IMR-90 (cell line): ENCODE results near the gene CD44. TPM values are rescaled to one million over a fixed set of nuclear protein-coding genes. Genes with fewer than 3 reads are reported as not detected.
A peak's percentile ranks its signal among the peaks of the same experiment; 100 is the strongest.

Experiments used
- ATAC-seq: fragments of 200-7000 bp; cut with Tn5 transposase; 2 replicates; pipeline ENCODE4 v1.9.1; 2020; ENCODE audit warnings: low read depth, mild to moderate bottlenecking, moderate library complexity
- BruUV-seq: library from RNA; stranded (reverse); fragments of 400-500 nt; replicated peaks from 2 replicates; lab custom pipeline; 2021; lab: Mats Ljungman, UMichigan
- CTCF ChIA-PET: fragments of 300-600 bp; formaldehyde crosslinking; extraction: SDS; loops from one replicate; lab custom pipeline; 2021; ENCODE audit warnings: antibody characterized with exemption; lab: Yijun Ruan, JAX
- POLR2A ChIA-PET: fragments of 300-600 bp; sonication (Branson Sonifier 250); formaldehyde crosslinking; loops from one replicate; lab custom pipeline; 2022; ENCODE audit warnings: antibody characterized with exemption; ENCODE audit not compliant: unreplicated experiment; lab: Charles Lee
- DNase-seq: peaks from one replicate; pipeline ENCODE4 v3.0.0; 2013
- H2AFZ ChIP-seq: replicated peaks from 2 replicates; pipeline ENCODE3; 2013; ENCODE audit warnings: low read length, mild to moderate bottlenecking; ENCODE audit not compliant: poor library complexity
- H2AK5ac ChIP-seq: 2 replicates; pipeline ENCODE4 v1.6.1; 2013; ENCODE audit warnings: low read depth, low read length, inconsistent platforms
- H2AK9ac ChIP-seq: replicated peaks from 2 replicates; pipeline ENCODE3; 2013; ENCODE audit warnings: mild to moderate bottlenecking, low read depth, low read length, moderate library complexity; ENCODE audit not compliant: poor library complexity
- H2BK120ac ChIP-seq: 2 replicates; pipeline ENCODE4 v1.6.1; 2013; ENCODE audit warnings: low read depth, low read length, inconsistent platforms
- H2BK15ac ChIP-seq: 3 replicates; pipeline ENCODE4 v1.6.1; 2013; ENCODE audit warnings: low read depth, low read length, inconsistent platforms
- H2BK20ac ChIP-seq: 2 replicates; pipeline ENCODE4 v1.6.1; 2013; ENCODE audit warnings: low read depth, mild to moderate bottlenecking, inconsistent platforms, low read length, moderate library complexity
- H2BK5ac ChIP-seq: 2 replicates; pipeline ENCODE4 v1.6.1; 2013; ENCODE audit warnings: mild to moderate bottlenecking, low read depth, low read length, inconsistent platforms; ENCODE audit not compliant: poor library complexity, severe bottlenecking
- H3K14ac ChIP-seq: replicated peaks from 2 replicates; pipeline ENCODE4 v1.6.1; 2013; ENCODE audit warnings: low read depth, low read length, inconsistent platforms
- H3K18ac ChIP-seq: 2 replicates; pipeline ENCODE4 v1.6.1; 2013; ENCODE audit warnings: low read depth, low read length, control low read depth
- H3K23ac ChIP-seq: 2 replicates; pipeline ENCODE4 v1.6.1; 2013; ENCODE audit warnings: low read depth, low read length, inconsistent platforms
- H3K27ac ChIP-seq: 2 replicates; pipeline ENCODE4 v1.5.1; 2013; ENCODE audit warnings: mild to moderate bottlenecking, control low read depth, low read length; ENCODE audit not compliant: insufficient read depth
- H3K27me3 ChIP-seq: 2 replicates; pipeline ENCODE4 v1.6.1; 2013; ENCODE audit warnings: low read length; ENCODE audit not compliant: control insufficient read depth, insufficient read depth
- H3K36me3 ChIP-seq: 2 replicates; pipeline ENCODE4 v1.6.1; 2013; ENCODE audit warnings: low read length, mixed read lengths; ENCODE audit not compliant: control insufficient read depth, insufficient read depth
- H3K4ac ChIP-seq: 2 replicates; pipeline ENCODE4 v1.6.1; 2013; ENCODE audit warnings: low read depth, low read length, inconsistent platforms
- H3K4me1 ChIP-seq: 2 replicates; pipeline ENCODE4 v1.6.1; 2013; ENCODE audit warnings: low read length, mixed read lengths; ENCODE audit not compliant: control insufficient read depth, insufficient read depth
- H3K4me2 ChIP-seq: 2 replicates; pipeline ENCODE4 v1.6.1; 2013; ENCODE audit warnings: low read depth, mild to moderate bottlenecking, control low read depth, low read length, moderate library complexity
- H3K4me3 ChIP-seq: 2 replicates; pipeline ENCODE4 v1.5.1; 2013; ENCODE audit warnings: low read depth, mild to moderate bottlenecking, control low read depth, low read length, moderate library complexity; ENCODE audit not compliant: insufficient read depth
- H3K56ac ChIP-seq: 2 replicates; pipeline ENCODE4 v1.6.1; 2013; ENCODE audit warnings: low read length, inconsistent platforms; ENCODE audit not compliant: insufficient read depth; ENCODE audit errors: extremely low read depth
- H3K79me1 ChIP-seq, 2 experiments: 2 replicates each; pipeline ENCODE4 v1.6.1; 2013; ENCODE audit warnings: low read length in 2 of 2, inconsistent platforms in 1 of 2, low read depth in 1 of 2
- H3K9ac ChIP-seq: 2 replicates; pipeline ENCODE4 v1.6.1; 2013; ENCODE audit warnings: low read depth, low read length, control low read depth
- H3K9me1 ChIP-seq: 2 replicates; pipeline ENCODE4 v1.6.1; 2013; ENCODE audit warnings: low read length, inconsistent platforms; ENCODE audit not compliant: insufficient read depth
- H3K9me3 ChIP-seq: 2 replicates; pipeline ENCODE4 v1.6.1; 2013; ENCODE audit warnings: low read length; ENCODE audit not compliant: control insufficient read depth, insufficient read depth
- H4K20me1 ChIP-seq: 2 replicates; pipeline ENCODE4 v1.6.1; 2013; ENCODE audit warnings: low read length, inconsistent platforms; ENCODE audit not compliant: insufficient read depth
- H4K5ac ChIP-seq: 2 replicates; pipeline ENCODE4 v1.6.1; 2013; ENCODE audit warnings: mild to moderate bottlenecking, low read depth, low read length, control low read depth
- H4K8ac ChIP-seq, 2 experiments: 2 replicates each; pipeline ENCODE4 v1.6.1; 2013; ENCODE audit warnings: low read depth in 2 of 2, low read length in 2 of 2, control low read depth in 1 of 2, inconsistent platforms in 1 of 2
- H4K91ac ChIP-seq: 2 replicates; pipeline ENCODE4 v1.6.1; 2013; ENCODE audit warnings: low read depth, low read length, inconsistent platforms; ENCODE audit not compliant: insufficient read depth
- BHLHE40 ChIP-seq: fragments of 150-350 bp; IDR thresholded peaks from 2 replicates; pipeline ENCODE4 v1.6.1; 2016; ENCODE audit warnings: mild to moderate bottlenecking, low read depth, low read length
- MAFK ChIP-seq: IDR thresholded peaks from 2 replicates; pipeline ENCODE4 v1.6.1; 2012; ENCODE audit warnings: low read depth, low read length, improper control_type of control experiment
- NFE2L2 ChIP-seq: fragments of 150-350 bp; IDR thresholded peaks from 2 replicates; pipeline ENCODE4 v1.6.1; 2016; ENCODE audit warnings: low read depth, mild to moderate bottlenecking, low read length
- POLR2A ChIP-seq: IDR thresholded peaks from 2 replicates; pipeline ENCODE4 v1.6.1; 2012; ENCODE audit warnings: mild to moderate bottlenecking, low read depth, low read length
- RCOR1 ChIP-seq: IDR thresholded peaks from 2 replicates; pipeline ENCODE4 v1.6.1; 2012; ENCODE audit warnings: mild to moderate bottlenecking, low read length, improper control_type of control experiment; ENCODE audit not compliant: insufficient replicate concordance
- SMC3 ChIP-seq: fragments of 150-350 bp; IDR thresholded peaks from 2 replicates; pipeline ENCODE4 v1.6.1; 2016; ENCODE audit warnings: low read depth, mild to moderate bottlenecking, antibody characterized with exemption, low read length, moderate library complexity
- USF2 ChIP-seq: fragments of 150-350 bp; IDR thresholded peaks from 2 replicates; pipeline ENCODE4 v1.6.1; 2017; ENCODE audit warnings: mild to moderate bottlenecking, antibody characterized with exemption, low read length, low read depth
- dilution Hi-C: fragments of 300-500 bp; cut with HindIII; formaldehyde crosslinking; loops from one replicate; pipeline ENCODE4 v1.14.3; 2018; ENCODE audit warnings: low sequenced_read_pairs; ENCODE audit not compliant: unreplicated experiment
- in situ Hi-C: fragments of 300-500 bp; cut with MboI; formaldehyde crosslinking; loops from 3 replicates; pipeline ENCODE4 v1.14.3; 2019; ENCODE audit warnings: low sequenced_read_pairs, inconsistent platforms, mixed read lengths
- intact Hi-C: fragments of 100-400 bp; cut with micrococcal nuclease; formaldehyde crosslinking; loops from 2 replicates; pipeline ENCODE4 v1.10.0; 2022
- polyA plus RNA-seq, 3 experiments: library from polyadenylated mRNA; depleted of rRNA; stranded (reverse); fragments of >200 nt; gene quantifications; 2 replicates each; pipeline ENCODE4 v1.2.3, GENCODE V29; 2012; ENCODE audit warnings: low replicate concordance in 1 of 3
- total RNA-seq: library from RNA; depleted of rRNA; stranded (reverse); fragments of >200 nt; gene quantifications from 2 replicates; pipeline ENCODE4 v1.2.3, GENCODE V29; 2012

Gene CD44
- total and polyA plus RNA-seq, 2 of the 4 experiments (the other 2 are of a cell fraction) = 357 to 947 TPM

- TF ChIP-seq BHLHE40 = peak; percentile 30; the same call in 1 of the 2 replicates
- TF ChIP-seq SMC3 = no peak
These were observed 75.8 kb downstream of the CD44 start (continued) for GRCh38 chr11:35214792-35215193.

- peak overlapping the region; percentile 28; the same call in 1 of the 2 replicates for H3K4ac ChIP-seq
- H4K91ac ChIP-seq = no peak overlapping the region
- POLR2A ChIA-PET = no interaction called here
- no peak overlapping the region for H2AK5ac ChIP-seq
- peak overlapping the region; percentile 3; the same call in 1 of the 2 replicates for H3K23ac ChIP-seq
- DNase-seq (no peak), ATAC-seq (no peak)
- H3K79me1 ChIP-seq = peaks cover 42 to 70% of the 10 kb centered on the region in 2 experiments
- peaks cover 14% of the 10 kb centered on the region for H3K9me1 ChIP-seq
- H2BK120ac ChIP-seq = no peak overlapping the region
- no TSS peak for BruUV-seq
- peak overlapping the region; percentile 81 for H2BK5ac ChIP-seq
- H4K8ac ChIP-seq = peak overlapping the region; percentile 27 to 33; a peak in 2 of 4 replicates
- H2BK20ac ChIP-seq = peak overlapping the region; percentile 43; the same call in 1 of the 2 replicates
- peaks cover 43% of the 10 kb centered on the region for H3K4me1 ChIP-seq
- H3K4me2 ChIP-seq = no peak overlapping the region
- no peaks in the 10 kb centered on the region for H3K9me3 ChIP-seq
- H2AK9ac ChIP-seq = no peak overlapping the region
- H3K56ac ChIP-seq = no peak overlapping the region
- 0 out of 2 replicates have a peak, but pooled peaks have one; percentile 25 for TF ChIP-seq POLR2A
- no peak for TF ChIP-seq USF2
- TF ChIP-seq RCOR1 = no peak
- no peak for TF ChIP-seq NFE2L2
- no peak for TF ChIP-seq MAFK
- H3K27ac ChIP-seq = peak overlapping the region; percentile 58; the same call in 1 of the 2 replicates
- no peak overlapping the region for H3K9ac ChIP-seq
- peaks cover 57% of the 10 kb centered on the region for H3K36me3 ChIP-seq
- H3K27me3 ChIP-seq = no peaks in the 10 kb centered on the region
- no peak overlapping the region for H2BK15ac ChIP-seq
- in situ Hi-C loops (no loop called here), intact Hi-C loops (loop anchor here (5.0 kb wide), 1 partner anchor 74 kb away; no protein-coding TSS in a partner anchor), dilution Hi-C loops (no loop called here)
- H2AFZ ChIP-seq = no peak overlapping the region
- CTCF ChIA-PET = no interaction called here
- peaks cover 6% of the 10 kb centered on the region; the same call in 1 of the 2 replicates for H4K20me1 ChIP-seq
- H3K18ac ChIP-seq = peak overlapping the region; percentile 67
- no peak overlapping the region for H3K4me3 ChIP-seq
- peak overlapping the region; percentile 53 for H4K5ac ChIP-seq
- H3K14ac ChIP-seq = peak overlapping the region; percentile 10
These were observed 77.0 kb downstream of the CD44 start for GRCh38 chr11:35215945-35216344.
